Liver (tissue), 9 donors: Measurements from ENCODE around the gene CCDC141. TPM values are rescaled to one million over a fixed set of nuclear protein-coding genes. Genes with fewer than 3 reads are reported as not detected.
"Not testable (repeated sequence)": the region's sequence is repeated elsewhere in the genome, so short reads cannot be mapped to it uniquely, and the experiment has no call there.

Experiments used
- DNase-seq: peaks from one replicate; pipeline ENCODE4 v3.0.0-alpha.2; 2017; ENCODE audit warnings: low spot score
- H3K27ac ChIP-seq, 2 donors: one replicate each; pipeline ENCODE4 v1.7.0; 2013; ENCODE audit warnings: inconsistent platforms in 2 of 2, low read length in 2 of 2, control low read depth in 1 of 2, low read depth in 1 of 2, mild to moderate bottlenecking in 1 of 2
- H3K27me3 ChIP-seq, 4 donors: one replicate each; pipeline versions ENCODE4 v1.6.1 to v1.7.0; 2013; ENCODE audit warnings: low read length in 3 of 4, inconsistent platforms in 1 of 4, mild to moderate bottlenecking in 1 of 4, moderate library complexity in 1 of 4; ENCODE audit not compliant: control insufficient read depth in 4 of 4, insufficient read depth in 4 of 4
- H3K36me3 ChIP-seq, 4 donors: one replicate each; pipeline versions ENCODE4 v1.6.1 to v1.7.0; 2013; ENCODE audit warnings: low read length in 3 of 4, mild to moderate bottlenecking in 3 of 4, low read depth in 1 of 4, moderate library complexity in 1 of 4; ENCODE audit not compliant: control insufficient read depth in 4 of 4, insufficient read depth in 3 of 4
- H3K4me1 ChIP-seq, 4 donors: one replicate each; pipeline versions ENCODE4 v1.6.1 to v1.7.0; 2013; ENCODE audit warnings: low read length in 3 of 4, mild to moderate bottlenecking in 3 of 4, moderate library complexity in 1 of 4; ENCODE audit not compliant: control insufficient read depth in 4 of 4, insufficient read depth in 4 of 4
- H3K4me3 ChIP-seq, 3 donors: one replicate each; pipeline versions ENCODE4 v1.6.1 to v1.7.0; 2013; ENCODE audit warnings: low read length in 3 of 3, control low read depth in 1 of 3, low read depth in 1 of 3, mild to moderate bottlenecking in 1 of 3
- H3K9ac ChIP-seq, 2 donors: one replicate each; pipeline ENCODE4 v1.7.0; 2013; ENCODE audit warnings: low read length in 2 of 2, mild to moderate bottlenecking in 2 of 2, moderate library complexity in 2 of 2, control low read depth in 1 of 2, low read depth in 1 of 2
- H3K9me3 ChIP-seq, 4 donors: one replicate each; pipeline versions ENCODE4 v1.6.1 to v1.7.0; 2013; ENCODE audit warnings: low read length in 3 of 4; ENCODE audit not compliant: control insufficient read depth in 4 of 4
- ATF3 ChIP-seq: IDR thresholded peaks from 2 replicates; pipeline ENCODE4 v1.6.1; 2016; ENCODE audit warnings: antibody characterized with exemption
- CTCF ChIP-seq: fragments of 150-350 bp; IDR thresholded peaks from 2 replicates; pipeline ENCODE4 v1.5.1; 2017; ENCODE audit warnings: improper control_type of control experiment, low read depth, low read length; ENCODE audit not compliant: missing input control
- FOXA1 ChIP-seq: IDR thresholded peaks from 2 replicates; pipeline ENCODE4 v1.6.1; 2016; ENCODE audit warnings: antibody characterized with exemption
- FOXA2 ChIP-seq: IDR thresholded peaks from 2 replicates; pipeline ENCODE4 v1.6.1; 2016; ENCODE audit warnings: antibody characterized with exemption
- GABPA ChIP-seq, 2 donors: IDR thresholded peaks in 1 of 2; conservative IDR thresholded peaks in 1 of 2; 2 replicates each; pipeline ENCODE4 v1.6.1; 2016; ENCODE audit warnings: antibody characterized with exemption in 2 of 2, mild to moderate bottlenecking in 1 of 2, moderate library complexity in 1 of 2
- HNF4A ChIP-seq, 2 donors: conservative IDR thresholded peaks; 2 replicates each; pipeline ENCODE4 v1.6.1; 2016; ENCODE audit warnings: antibody characterized with exemption in 2 of 2, mild to moderate bottlenecking in 2 of 2
- JUND ChIP-seq, 2 donors: IDR thresholded peaks; 2 replicates each; pipeline ENCODE4 v1.6.1; 2016; ENCODE audit warnings: antibody characterized with exemption in 2 of 2
- MAX ChIP-seq: IDR thresholded peaks from 2 replicates; pipeline ENCODE4 v1.6.1; 2016; ENCODE audit warnings: antibody characterized with exemption
- NR2F2 ChIP-seq: IDR thresholded peaks from 2 replicates; pipeline ENCODE4 v1.6.1; 2016; ENCODE audit warnings: antibody characterized with exemption
- RAD21 ChIP-seq, 2 donors: IDR thresholded peaks; 2 replicates each; pipeline ENCODE4 v1.6.1; 2016; ENCODE audit warnings: antibody characterized with exemption in 2 of 2, mild to moderate bottlenecking in 2 of 2
- REST ChIP-seq: IDR thresholded peaks from 2 replicates; pipeline ENCODE4 v1.6.1; 2016; ENCODE audit warnings: antibody characterized with exemption, mild to moderate bottlenecking
- RXRA ChIP-seq, 2 donors: IDR thresholded peaks; 2 replicates each; pipeline ENCODE4 v1.6.1; 2017 to 2018; ENCODE audit warnings: antibody characterized with exemption in 2 of 2, mild to moderate bottlenecking in 1 of 2
- SP1 ChIP-seq: IDR thresholded peaks from 2 replicates; pipeline ENCODE4 v1.6.1; 2018; ENCODE audit warnings: antibody characterized with exemption, mild to moderate bottlenecking
- TAF1 ChIP-seq: conservative IDR thresholded peaks from 2 replicates; pipeline ENCODE4 v1.6.1; 2016; ENCODE audit warnings: antibody characterized with exemption, mild to moderate bottlenecking
- YY1 ChIP-seq: IDR thresholded peaks from 2 replicates; pipeline ENCODE4 v1.6.1; 2016; ENCODE audit warnings: antibody characterized with exemption, mild to moderate bottlenecking
- ZBTB33 ChIP-seq: IDR thresholded peaks from 2 replicates; pipeline ENCODE4 v1.6.1; 2016; ENCODE audit warnings: antibody characterized with exemption
- WGBS: extraction: QIAGEN DNeasy Blood & Tissue Kit; methylation state at CpG from one replicate; pipeline ENCODE4 v1.1.7; 2013; 5-methylcytosine and 5-hydroxymethylcytosine counted together
- polyA plus RNA-seq, 2 donors: library from polyadenylated mRNA; stranded (reverse) in 1 of 2; unstranded in 1 of 2; fragments of 200-250 nt in 1 of 2; fragments of >200 nt in 1 of 2; fragmentation: Nextera tagmentation in 1 of 2; extraction: Ambion mirVana in 1 of 2; gene quantifications; one replicate each; pipeline versions ENCODE4 v1.2.1 to v1.2.3, GENCODE V29; 2013 to 2015
- total RNA-seq, 2 donors: library from RNA; depleted of rRNA; stranded (reverse); fragments of >200 nt; gene quantifications; one replicate each; pipeline ENCODE4 v1.2.3, GENCODE V29; 2014
- donor health status: healthy.
- donor health status: healthy.
- donor health status: healthy.
- donor health status: healthy.
- donor health status: healthy.

Gene CCDC141
- total and polyA plus RNA-seq, 4 donors, result 0.05 to 1.0 (median 0.39) TPM

- TF ChIP-seq NR2F2 (no peak), ZBTB33 (no peak), GABPA (IDR thresholded peaks at IDR 0.05 in 1 of 2, conservative IDR thresholded peaks at IDR 0.05 in 1 of 2) (no peak), HNF4A (conservative IDR thresholded peaks at IDR 0.05) (no peak), CTCF (no peak), FOXA1 (no peak), TAF1 (no peak)
- H3K27ac ChIP-seq, result no peak overlapping the region
- no peaks in the 10 kb centered on the region for H3K9me3 ChIP-seq
- WGBS, result 88% methylated on average over 5 of the region's 5 CpGs
- DNase-seq, result no peak
- H3K4me3 ChIP-seq, result no peak overlapping the region
- no peak overlapping the region for H3K9ac ChIP-seq
- no peaks in the 10 kb centered on the region for H3K4me1 ChIP-seq
- H3K27me3 ChIP-seq, result no peaks in the 10 kb centered on the region
- H3K36me3 ChIP-seq, result no peaks in the 10 kb centered on the region
Observed at GRCh38 chr2:179057737-179058136, 7.8 kb upstream of the CCDC141 start.

- H3K4me3 ChIP-seq, DNase-seq: not testable (repeated sequence)
- 91% methylated on average over 3 of the region's 3 CpGs for WGBS
Observed at GRCh38 chr2:179053568-179053967, 3.6 kb upstream of the CCDC141 start.

GRCh38 chr2:179051250-179051649, 1.3 kb upstream of the CCDC141 start:
- Histone ChIP-seq H3K9me3 (no peaks in the 10 kb centered on the region), H3K36me3 (no peaks in the 10 kb centered on the region), H3K4me1 (peaks cover 0 to 7% (median 0%) of the 10 kb centered on the region in 4 donors), H3K9ac (no peak overlapping the region), H3K27me3 (peaks cover 0 to 3% (median 0%) of the 10 kb centered on the region in 4 donors), H3K4me3 (no peak overlapping the region), H3K27ac (no peak overlapping the region)
- WGBS, result 69% methylated on average over 4 of the region's 4 CpGs
- no peak for DNase-seq
- no peak for TF ChIP-seq HNF4A (conservative IDR thresholded peaks at IDR 0.05)
- no peak for TF ChIP-seq JUND (IDR thresholded peaks at IDR 0.05)
- TF ChIP-seq RXRA (IDR thresholded peaks at IDR 0.05), result no peak
- no peak for TF ChIP-seq CTCF
- no peak for TF ChIP-seq NR2F2
- no peak for TF ChIP-seq RAD21 (IDR thresholded peaks at IDR 0.05)
- TF ChIP-seq YY1, result no peak
- no peak for TF ChIP-seq SP1
- no peak for TF ChIP-seq TAF1
- TF ChIP-seq ZBTB33, result no peak
- TF ChIP-seq MAX, result no peak
- TF ChIP-seq FOXA2, result no peak
- no peak for TF ChIP-seq GABPA (IDR thresholded peaks at IDR 0.05 in 1 of 2, conservative IDR thresholded peaks at IDR 0.05 in 1 of 2)
- TF ChIP-seq REST, result no peak
- no peak for TF ChIP-seq ATF3

More at GRCh38 chr2:179053568-179053967, 3.6 kb upstream of the CCDC141 start:
- not testable (repeated sequence) for H3K9ac ChIP-seq, H3K27ac ChIP-seq, H3K9me3 ChIP-seq, H3K27me3 ChIP-seq, H3K4me1 ChIP-seq, H3K36me3 ChIP-seq
